Measurements from ENCODE around the gene SMAP2.

The SMAP2 gene

GRCh38 chr1:40389871-40390560, 16.5 kb downstream of the SMAP2 start:
- Histone ChIP-seq H2AFZ (no peak overlapping the region), H3K27ac (no peak overlapping the region), H3K36me3 (ENCODE audit: control insufficient read depth, insufficient read depth, low read length) (no peaks in the 10 kb centered on the region), H3K4me1 (no peaks in the 10 kb centered on the region), H3K4me3 (ENCODE audit: low read depth, low read length) (no peak overlapping the region), H3K4me2 (ENCODE audit: low read length) (no peak overlapping the region), H3K9ac (no peak overlapping the region), H3K27me3 (ENCODE audit: control insufficient read depth, insufficient read depth, low read length) (no peaks in the 10 kb centered on the region), H3K9me3 (ENCODE audit: control insufficient read depth, low read length) (no peaks in the 10 kb centered on the region), H3K79me2 (peaks cover 3% of the 10 kb centered on the region)
- no peak for TF ChIP-seq CTCF (IDR thresholded peaks at IDR 0.05)

GRCh38 chr1:40390857-40391256, 17.3 kb downstream of the SMAP2 start:
- no peak overlapping the region for H3K27ac ChIP-seq

GRCh38 chr1:40391688-40392145, 18.2 kb downstream of the SMAP2 start:
- H3K9me3 ChIP-seq (ENCODE audit: control insufficient read depth, low read length), result no peaks in the 10 kb centered on the region
- peak overlapping the region; percentile 42 for H3K27ac ChIP-seq
- H3K9ac ChIP-seq, result no peak overlapping the region
- H3K27me3 ChIP-seq (ENCODE audit: control insufficient read depth, insufficient read depth, low read length), result no peaks in the 10 kb centered on the region
- no peak overlapping the region for H3K4me3 ChIP-seq (ENCODE audit: low read depth, low read length)
- H3K4me2 ChIP-seq (ENCODE audit: low read length), result no peak overlapping the region
- H3K4me1 ChIP-seq, result no peaks in the 10 kb centered on the region
- no peak for TF ChIP-seq CTCF (IDR thresholded peaks at IDR 0.05)
- H3K79me2 ChIP-seq, result peaks cover 3% of the 10 kb centered on the region
- no peak overlapping the region for H2AFZ ChIP-seq
- no peaks in the 10 kb centered on the region for H3K36me3 ChIP-seq (ENCODE audit: control insufficient read depth, insufficient read depth, low read length)

More at GRCh38 chr1:40390857-40391256, 17.3 kb downstream of the SMAP2 start:
- Histone ChIP-seq H3K9ac (no peak overlapping the region), H3K79me2 (peaks cover 3% of the 10 kb centered on the region), H3K4me3 (ENCODE audit: low read depth, low read length) (no peak overlapping the region), H3K36me3 (ENCODE audit: control insufficient read depth, insufficient read depth, low read length) (no peaks in the 10 kb centered on the region), H3K27me3 (ENCODE audit: control insufficient read depth, insufficient read depth, low read length) (no peaks in the 10 kb centered on the region), H3K4me1 (no peaks in the 10 kb centered on the region), H3K9me3 (ENCODE audit: control insufficient read depth, low read length) (no peaks in the 10 kb centered on the region), H2AFZ (no peak overlapping the region), H3K4me2 (ENCODE audit: low read length) (no peak overlapping the region)
- TF ChIP-seq CTCF (IDR thresholded peaks at IDR 0.05), result no peak

- H3K4me1 ChIP-seq, result no peaks in the 10 kb centered on the region
- H3K36me3 ChIP-seq (ENCODE audit: control insufficient read depth, insufficient read depth, low read length), result no peaks in the 10 kb centered on the region
- no peak overlapping the region for H3K4me3 ChIP-seq (ENCODE audit: low read depth, low read length)
- H2AFZ ChIP-seq, result no peak overlapping the region
- no peaks in the 10 kb centered on the region for H3K9me3 ChIP-seq (ENCODE audit: control insufficient read depth, low read length)
- H3K9ac ChIP-seq, result no peak overlapping the region
- H3K27me3 ChIP-seq (ENCODE audit: control insufficient read depth, insufficient read depth, low read length), result no peaks in the 10 kb centered on the region
- H3K79me2 ChIP-seq, result peaks cover 3% of the 10 kb centered on the region
- no peak overlapping the region for H3K27ac ChIP-seq
- TF ChIP-seq CTCF (IDR thresholded peaks at IDR 0.05), result no peak
- H3K4me2 ChIP-seq (ENCODE audit: low read length), result no peak overlapping the region
Measured at GRCh38 chr1:40392221-40392620, 18.7 kb downstream of the SMAP2 start.

GRCh38 chr1:40393173-40393572, 19.6 kb downstream of the SMAP2 start:
- no peak overlapping the region for H3K27ac ChIP-seq
- H3K9me3 ChIP-seq (ENCODE audit: control insufficient read depth, low read length), result no peaks in the 10 kb centered on the region
- no peak overlapping the region for H3K9ac ChIP-seq
- no peak overlapping the region for H3K4me3 ChIP-seq (ENCODE audit: low read depth, low read length)
- no peak overlapping the region for H3K4me2 ChIP-seq (ENCODE audit: low read length)
- TF ChIP-seq CTCF (IDR thresholded peaks at IDR 0.05), result no peak
- H2AFZ ChIP-seq, result no peak overlapping the region
- H3K27me3 ChIP-seq (ENCODE audit: control insufficient read depth, insufficient read depth, low read length), result no peaks in the 10 kb centered on the region
- H3K36me3 ChIP-seq (ENCODE audit: control insufficient read depth, insufficient read depth, low read length), result no peaks in the 10 kb centered on the region
- no peaks in the 10 kb centered on the region for H3K4me1 ChIP-seq
- peaks cover 3% of the 10 kb centered on the region for H3K79me2 ChIP-seq
